Gastrocnemius medialis (tissue), 4 donors: ENCODE results near the gene MAMDC4.

Source experiments
- POLR2A ChIP-seq, 2 donors: fragments of 450-650 bp; IDR thresholded peaks; one replicate each; pipeline ENCODE4 v1.6.1; 2017; ENCODE audit warnings: antibody characterized with exemption in 2 of 2, mild to moderate bottlenecking in 2 of 2, moderate library complexity in 2 of 2
- TF ChIP-seq, protein P1 (sequence below), 5 experiments: fragments of 450-650 bp in 3 of 5; fragments of 200-600 bp in 2 of 5; sonication (generic) in 2 of 5; IDR thresholded peaks in 4 of 5; conservative IDR thresholded peaks in 1 of 5; 1 replicate in 4 of 5; 2 replicates in 1 of 5; pipeline ENCODE4 v1.5.1; 2016 to 2019; ENCODE audit warnings: antibody characterized with exemption in 5 of 5, mild to moderate bottlenecking in 3 of 5, moderate library complexity in 3 of 5

DNA sequence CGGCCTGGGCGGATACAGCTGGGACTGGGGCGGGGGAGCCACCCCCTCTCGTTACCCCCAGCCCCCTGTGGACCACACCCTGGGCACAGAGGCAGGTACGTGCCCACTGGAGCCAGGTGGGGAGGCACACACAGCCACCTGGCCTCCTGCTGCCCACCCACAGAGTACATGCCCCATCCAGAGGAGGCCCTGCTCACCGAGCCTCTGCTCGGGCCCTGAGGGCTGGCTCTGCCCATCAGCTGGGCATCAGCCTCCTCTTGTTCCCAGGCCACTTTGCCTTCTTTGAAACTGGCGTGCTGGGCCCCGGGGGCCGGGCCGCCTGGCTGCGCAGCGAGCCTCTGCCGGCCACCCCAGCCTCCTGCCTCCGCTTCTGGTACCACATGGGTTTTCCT lies 6.3 kb downstream of the MAMDC4 start:
- no peak for TF ChIP-seq POLR2A (IDR thresholded peaks at IDR 0.05)
- TF ChIP-seq, protein P1, sequence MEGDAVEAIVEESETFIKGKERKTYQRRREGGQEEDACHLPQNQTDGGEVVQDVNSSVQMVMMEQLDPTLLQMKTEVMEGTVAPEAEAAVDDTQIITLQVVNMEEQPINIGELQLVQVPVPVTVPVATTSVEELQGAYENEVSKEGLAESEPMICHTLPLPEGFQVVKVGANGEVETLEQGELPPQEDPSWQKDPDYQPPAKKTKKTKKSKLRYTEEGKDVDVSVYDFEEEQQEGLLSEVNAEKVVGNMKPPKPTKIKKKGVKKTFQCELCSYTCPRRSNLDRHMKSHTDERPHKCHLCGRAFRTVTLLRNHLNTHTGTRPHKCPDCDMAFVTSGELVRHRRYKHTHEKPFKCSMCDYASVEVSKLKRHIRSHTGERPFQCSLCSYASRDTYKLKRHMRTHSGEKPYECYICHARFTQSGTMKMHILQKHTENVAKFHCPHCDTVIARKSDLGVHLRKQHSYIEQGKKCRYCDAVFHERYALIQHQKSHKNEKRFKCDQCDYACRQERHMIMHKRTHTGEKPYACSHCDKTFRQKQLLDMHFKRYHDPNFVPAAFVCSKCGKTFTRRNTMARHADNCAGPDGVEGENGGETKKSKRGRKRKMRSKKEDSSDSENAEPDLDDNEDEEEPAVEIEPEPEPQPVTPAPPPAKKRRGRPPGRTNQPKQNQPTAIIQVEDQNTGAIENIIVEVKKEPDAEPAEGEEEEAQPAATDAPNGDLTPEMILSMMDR (IDR thresholded peaks at IDR 0.05 in 4 of 5, conservative IDR thresholded peaks at IDR 0.05 in 1 of 5): no peak
